Forelimb muscle (tissue), 1 donor: Measurements from ENCODE around the gene SLC5A6. TPM values are rescaled to one million over a fixed set of nuclear protein-coding genes. Genes with fewer than 3 reads are reported as not detected.

Experiments used
- DNase-seq: peaks from one replicate; pipeline ENCODE4 v3.0.0-alpha.2; 2013; ENCODE audit warnings: low read depth
- polyA plus RNA-seq: library from polyadenylated mRNA; unstranded; fragments of 120-200 nt; gene quantifications from one replicate; pipeline ENCODE4 v1.2.1, GENCODE V29; 2013; ENCODE audit not compliant: insufficient read length

SLC5A6 gene
- polyA plus RNA-seq, 1 donor, result 19.3 TPM

DNA sequence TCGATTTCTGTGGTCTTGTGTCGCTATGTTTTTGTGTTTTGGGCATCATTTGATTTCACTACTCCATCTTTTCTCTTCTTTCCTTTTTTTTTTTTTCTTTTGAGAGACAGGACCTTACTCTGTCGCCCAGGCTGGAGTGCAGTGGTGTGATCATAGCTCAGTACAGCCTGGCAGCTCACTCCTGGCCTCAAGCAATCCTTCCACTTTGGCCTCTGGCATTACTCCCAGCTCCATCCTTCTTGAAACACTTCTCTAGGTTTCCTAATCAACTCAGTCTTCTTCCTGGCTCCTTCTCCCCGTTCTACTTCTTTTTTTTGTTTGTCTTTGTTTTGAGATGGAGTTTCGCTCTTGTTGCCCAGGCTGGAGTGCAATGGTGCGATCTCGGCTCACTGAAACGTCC, 36.7 kb downstream of the SLC5A6 start:
- DNase-seq, result no peak

DNA sequence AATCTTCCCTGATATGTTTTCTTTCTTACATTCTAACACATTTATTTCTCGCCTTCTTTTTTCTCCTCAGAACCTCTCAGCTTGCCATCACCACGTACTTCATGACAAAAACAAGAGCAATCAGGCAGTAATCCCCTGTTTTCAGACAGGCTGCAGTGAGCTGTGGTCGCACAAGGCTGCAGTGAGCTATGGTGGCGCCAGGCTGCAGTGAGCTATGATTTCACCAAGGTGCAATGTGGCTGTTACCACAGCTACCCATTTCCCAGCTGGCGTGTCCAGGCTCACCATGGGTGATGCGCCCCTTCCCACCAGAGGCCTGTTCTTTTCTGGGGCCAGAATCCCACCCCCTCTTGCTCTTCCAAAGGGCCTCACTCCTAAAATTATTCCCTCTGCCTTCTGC, 37.4 kb downstream of the SLC5A6 start:
- no peak for DNase-seq

DNA sequence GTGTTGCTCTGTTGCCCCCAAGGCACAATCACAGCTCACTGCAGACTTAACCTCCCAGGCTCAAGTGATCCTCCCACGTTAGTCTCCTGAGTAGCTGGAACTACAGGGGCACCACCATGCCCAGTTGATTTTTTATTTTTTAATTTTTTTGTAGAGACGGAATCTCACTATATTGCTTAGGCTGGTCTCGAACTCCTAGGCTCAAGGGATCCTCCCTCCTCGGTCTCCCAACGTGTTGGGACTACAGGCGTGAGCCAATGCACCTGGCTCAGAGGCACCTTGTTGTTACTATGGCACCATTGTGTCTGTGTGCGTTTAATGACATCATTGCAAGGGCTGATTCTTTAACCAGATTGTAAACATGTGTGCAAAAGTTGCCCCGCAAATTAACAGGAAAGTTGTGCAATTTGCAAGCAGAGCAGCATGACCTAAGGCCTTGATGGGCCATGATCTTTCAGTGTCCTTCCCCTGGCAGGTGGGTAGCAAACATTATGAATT, 40.7 kb downstream of the SLC5A6 start:
- no peak for DNase-seq

DNA sequence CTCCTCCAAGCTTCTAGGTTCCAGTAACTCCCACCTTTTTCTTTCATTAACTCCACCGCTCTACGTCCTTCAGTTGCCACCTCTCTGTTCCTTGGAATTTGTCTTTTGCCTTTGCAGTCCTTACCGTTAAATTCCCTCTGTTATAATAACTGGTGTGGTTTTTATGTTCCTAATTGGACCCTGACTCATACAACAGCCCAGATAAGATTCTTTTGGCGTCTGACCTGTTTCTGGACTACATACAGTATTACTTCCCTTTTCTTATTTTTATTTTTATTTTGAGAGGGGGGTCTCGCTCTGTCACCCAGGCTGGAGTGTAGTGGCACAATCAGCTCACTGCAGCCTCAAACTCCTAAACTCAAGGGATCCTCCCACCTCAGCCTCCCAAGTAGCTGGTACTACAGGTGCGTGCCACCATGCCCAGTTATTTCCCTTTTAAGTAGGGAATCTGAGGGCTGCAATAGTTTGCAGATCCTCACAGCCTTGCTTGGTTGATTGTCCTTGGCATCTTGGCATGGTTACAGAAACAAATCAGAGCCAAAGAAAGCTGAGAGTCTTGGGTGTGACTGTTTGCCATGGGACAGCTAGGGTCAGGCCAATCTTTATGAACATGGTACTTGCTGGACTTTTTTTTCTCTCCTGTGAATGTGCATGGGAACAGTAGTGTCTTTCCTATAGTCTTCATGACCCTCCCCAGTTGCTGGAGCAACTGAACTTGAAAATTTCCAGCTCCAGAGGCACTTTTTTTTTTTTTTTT, 41.3 kb downstream of the SLC5A6 start:
- no peak for DNase-seq

DNA sequence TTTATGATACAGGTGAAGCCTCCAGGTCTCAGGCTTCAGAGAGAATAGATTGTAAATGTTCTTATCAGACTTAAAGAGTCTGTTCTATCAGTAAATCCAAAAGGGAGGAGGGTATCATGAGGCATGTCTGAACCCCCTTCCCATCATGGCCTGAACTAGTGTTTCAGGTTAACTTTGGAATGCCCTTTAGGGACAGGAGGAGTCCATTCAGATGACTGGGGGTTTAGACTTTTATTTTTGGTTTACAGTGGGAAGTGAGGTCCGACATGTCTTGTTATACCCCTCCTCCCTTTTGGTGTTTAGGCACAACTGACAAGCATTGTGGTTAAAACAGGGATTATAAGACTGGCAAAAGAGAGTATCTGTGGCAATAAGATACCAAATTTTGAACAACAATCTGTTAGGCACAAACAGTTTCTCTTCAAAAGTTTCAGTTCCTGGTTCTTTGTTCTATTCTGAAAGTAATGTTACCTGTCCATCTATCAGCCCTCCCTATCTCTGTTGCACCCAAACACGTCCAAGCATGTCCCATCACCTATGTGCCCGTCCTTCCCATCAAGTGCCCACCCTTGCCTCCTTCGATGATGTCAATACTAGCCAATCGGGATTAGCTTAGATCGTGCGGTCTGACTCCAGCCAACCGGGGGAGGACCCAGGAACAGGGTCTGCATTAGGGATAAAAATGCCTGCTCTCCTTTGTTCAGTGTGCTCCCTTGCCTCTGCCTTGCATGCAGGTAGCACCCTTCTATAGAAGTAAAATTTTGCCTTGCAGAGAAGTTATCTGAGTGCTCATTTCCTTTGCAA, 46.9 kb downstream of the SLC5A6 start:
- DNase-seq, result no peak

GRCh38 chr2:27162151-27163121, 49.6 kb downstream of the SLC5A6 start:
- no peak for DNase-seq

DNA sequence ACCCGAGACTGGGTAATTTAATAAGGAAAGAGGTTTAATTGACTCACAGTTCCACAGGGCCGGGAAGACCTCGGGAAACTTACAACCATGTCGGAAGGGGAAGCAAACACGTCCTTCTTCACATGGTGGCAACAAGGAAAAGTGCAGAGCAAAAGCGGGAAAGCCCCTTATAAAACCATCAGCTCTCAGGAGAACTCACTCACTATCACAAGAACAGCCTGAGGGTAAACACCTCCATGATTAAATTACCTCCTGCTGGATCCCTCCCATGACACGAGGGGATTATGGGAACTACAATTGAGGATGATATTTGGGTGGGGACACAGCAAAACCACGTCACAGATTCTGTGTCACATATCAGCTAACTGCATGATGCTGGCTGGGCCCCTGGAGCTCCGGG, 51.9 kb downstream of the SLC5A6 start:
- no peak for DNase-seq

GRCh38 chr2:27159271-27159670, 52.8 kb downstream of the SLC5A6 start:
- no peak for DNase-seq

DNA sequence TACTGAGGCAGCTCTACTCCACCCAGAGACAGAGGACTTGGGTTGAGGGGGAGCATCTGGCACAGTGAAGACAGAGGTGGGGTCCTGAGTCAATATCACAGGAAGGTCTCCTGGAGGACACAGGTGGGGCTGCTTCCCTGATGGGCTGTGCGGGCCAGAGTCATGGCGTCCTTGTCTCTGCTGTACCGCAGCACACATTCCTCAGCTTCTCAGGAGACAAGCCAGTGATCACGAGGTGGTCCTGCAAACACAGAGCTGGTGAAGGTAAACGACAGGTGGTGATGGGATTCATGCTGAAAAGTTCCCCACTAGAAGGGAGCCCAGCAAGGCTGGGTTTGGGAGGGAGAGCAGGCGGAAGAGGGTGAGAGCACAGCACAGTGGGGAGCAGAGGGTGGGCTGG, 53.6 kb downstream of the SLC5A6 start:
- no peak for DNase-seq

GRCh38 chr2:27155069-27155520, 57.0 kb downstream of the SLC5A6 start:
- no peak for DNase-seq

- DNase-seq, result no peak
Observed at GRCh38 chr2:27154488-27154887, 57.6 kb downstream of the SLC5A6 start.

GRCh38 chr2:27152796-27153464, 59.1 kb downstream of the SLC5A6 start:
- no peak for DNase-seq

GRCh38 chr2:27152102-27152795, 59.8 kb downstream of the SLC5A6 start:
- no peak for DNase-seq

- no peak for DNase-seq
Observed at GRCh38 chr2:27150639-27151230, 61.3 kb downstream of the SLC5A6 start.

Other genes with a start within 250 kb of the SLC5A6 start
- gene MAPRE3, start 241.6 kb downstream of the SLC5A6 start, polyA plus RNA-seq, result 28.0 TPM
- 68.0 TPM for gene TMEM214, start 179.3 kb downstream of the SLC5A6 start, polyA plus RNA-seq
- 17.2 TPM for gene AGBL5, start 160.6 kb downstream of the SLC5A6 start, polyA plus RNA-seq
- gene OST4, start 140.6 kb downstream of the SLC5A6 start, polyA plus RNA-seq, result 228 TPM
- gene EMILIN1, start 133.7 kb downstream of the SLC5A6 start, polyA plus RNA-seq, result 61.4 TPM
- gene KHK, start 125.5 kb downstream of the SLC5A6 start, polyA plus RNA-seq, result 1.9 TPM
- 1.0 TPM for gene CGREF1, start 93.1 kb downstream of the SLC5A6 start, polyA plus RNA-seq
- gene ABHD1, start 88.5 kb downstream of the SLC5A6 start, polyA plus RNA-seq, result 0.49 TPM
- gene PREB, start 77.6 kb downstream of the SLC5A6 start, polyA plus RNA-seq, result 35.4 TPM
- gene PRR30, start 72.9 kb downstream of the SLC5A6 start, polyA plus RNA-seq, result not detected
- gene TCF23, start 63.3 kb downstream of the SLC5A6 start, polyA plus RNA-seq, result 0.49 TPM
- gene ATRAID, start 227 bp downstream of the SLC5A6 start, polyA plus RNA-seq, result 85.3 TPM
- gene CAD, start 5.1 kb upstream of the SLC5A6 start, polyA plus RNA-seq, result 26.9 TPM
- gene SLC30A3, start 50.8 kb upstream of the SLC5A6 start, polyA plus RNA-seq, result 0.85 TPM
- gene DNAJC5G, start 63.2 kb upstream of the SLC5A6 start, polyA plus RNA-seq, result 0.24 TPM
- 105 TPM for gene TRIM54, start 70.2 kb upstream of the SLC5A6 start, polyA plus RNA-seq
- gene UCN, start 96.2 kb upstream of the SLC5A6 start, polyA plus RNA-seq, result 1.9 TPM
- 44.9 TPM for gene MPV17, start 110.8 kb upstream of the SLC5A6 start, polyA plus RNA-seq
- gene GTF3C2, start 144.5 kb upstream of the SLC5A6 start, polyA plus RNA-seq, result 27.0 TPM
- 32.7 TPM for gene EIF2B4, start 158.1 kb upstream of the SLC5A6 start, polyA plus RNA-seq
- gene SNX17, start 158.3 kb upstream of the SLC5A6 start, polyA plus RNA-seq, result 71.2 TPM
- gene ZNF513, start 168.5 kb upstream of the SLC5A6 start, polyA plus RNA-seq, result 14.2 TPM
- gene PPM1G, start 197.3 kb upstream of the SLC5A6 start, polyA plus RNA-seq, result 53.7 TPM
- 118 TPM for gene NRBP1, start 216.4 kb upstream of the SLC5A6 start, polyA plus RNA-seq
- 1.8 TPM for gene KRTCAP3, start 230.1 kb upstream of the SLC5A6 start, polyA plus RNA-seq